Mesothelial cell of epicardium (in vitro differentiated cells): ENCODE data around the gene CADPS. TPM values are rescaled to one million over a fixed set of nuclear protein-coding genes. Genes with fewer than 3 reads are reported as not detected.

Experiments
- DNase-seq, 2 experiments: peaks; one replicate each; pipeline ENCODE4 v3.0.0; 2021; ENCODE audit warnings: low spot score in 2 of 2; ENCODE audit not compliant: unreplicated experiment in 2 of 2
- H3K27ac Mint-ChIP-seq: 2 replicates; pipeline ENCODE4 v1.8.0; 2021; ENCODE audit warnings: mixed read lengths
- H3K27me3 Mint-ChIP-seq: 2 replicates; pipeline ENCODE4 v1.8.0; 2021; ENCODE audit warnings: low read depth, mixed read lengths
- H3K36me3 Mint-ChIP-seq: 2 replicates; pipeline ENCODE4 v1.8.0; 2021; ENCODE audit warnings: mixed read lengths
- H3K4me1 Mint-ChIP-seq: 2 replicates; pipeline ENCODE4 v1.8.0; 2021; ENCODE audit warnings: mixed read lengths
- H3K4me3 Mint-ChIP-seq: 2 replicates; pipeline ENCODE4 v1.8.0; 2021; ENCODE audit warnings: mild to moderate bottlenecking, moderate library complexity, mixed read lengths
- H3K9me3 Mint-ChIP-seq: 2 replicates; pipeline ENCODE4 v1.8.0; 2021; ENCODE audit warnings: mixed read lengths
- total RNA-seq: library from RNA; stranded (reverse); gene quantifications from 3 replicates; pipeline ENCODE4 v1.2.1, GENCODE V29; 2021
- TF ChIP-seq, protein P1 (sequence below): fragments of 200-600 bp; sonication (generic); IDR thresholded peaks from one replicate; pipeline ENCODE4 v1.5.0; 2021; ENCODE audit warnings: antibody characterized with exemption; ENCODE audit not compliant: unreplicated experiment

Gene CADPS
- total RNA-seq, 1 donor from 2014 or later: 4.2 TPM

DNA sequence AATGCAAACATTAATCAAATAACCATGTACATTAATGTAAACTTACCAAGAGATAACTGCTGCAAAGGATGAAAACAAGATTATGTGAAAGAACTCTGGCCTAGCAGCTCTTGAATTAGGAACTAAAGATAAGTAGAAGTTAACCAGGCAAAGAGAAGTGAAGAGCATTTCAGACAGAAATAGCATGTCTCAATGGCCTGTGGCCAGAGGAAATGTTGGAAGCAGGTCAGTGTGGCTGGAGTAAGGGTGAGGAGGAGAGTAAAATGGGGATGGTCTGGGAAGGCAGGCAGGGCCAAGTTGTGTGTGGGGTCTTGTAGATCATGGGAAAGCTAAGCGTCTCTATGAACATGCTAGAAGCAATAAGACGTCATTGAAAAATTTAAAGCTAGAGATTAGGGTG, 192.4 kb downstream of the CADPS start:
- peaks cover 50% of the 10 kb centered on the region for H3K27me3 Mint-ChIP-seq
- H3K9me3 Mint-ChIP-seq: no peaks in the 10 kb centered on the region
- no peaks in the 10 kb centered on the region for H3K36me3 Mint-ChIP-seq
- TF ChIP-seq, protein P1, sequence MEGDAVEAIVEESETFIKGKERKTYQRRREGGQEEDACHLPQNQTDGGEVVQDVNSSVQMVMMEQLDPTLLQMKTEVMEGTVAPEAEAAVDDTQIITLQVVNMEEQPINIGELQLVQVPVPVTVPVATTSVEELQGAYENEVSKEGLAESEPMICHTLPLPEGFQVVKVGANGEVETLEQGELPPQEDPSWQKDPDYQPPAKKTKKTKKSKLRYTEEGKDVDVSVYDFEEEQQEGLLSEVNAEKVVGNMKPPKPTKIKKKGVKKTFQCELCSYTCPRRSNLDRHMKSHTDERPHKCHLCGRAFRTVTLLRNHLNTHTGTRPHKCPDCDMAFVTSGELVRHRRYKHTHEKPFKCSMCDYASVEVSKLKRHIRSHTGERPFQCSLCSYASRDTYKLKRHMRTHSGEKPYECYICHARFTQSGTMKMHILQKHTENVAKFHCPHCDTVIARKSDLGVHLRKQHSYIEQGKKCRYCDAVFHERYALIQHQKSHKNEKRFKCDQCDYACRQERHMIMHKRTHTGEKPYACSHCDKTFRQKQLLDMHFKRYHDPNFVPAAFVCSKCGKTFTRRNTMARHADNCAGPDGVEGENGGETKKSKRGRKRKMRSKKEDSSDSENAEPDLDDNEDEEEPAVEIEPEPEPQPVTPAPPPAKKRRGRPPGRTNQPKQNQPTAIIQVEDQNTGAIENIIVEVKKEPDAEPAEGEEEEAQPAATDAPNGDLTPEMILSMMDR: no peak
- peaks cover 9% of the 10 kb centered on the region for H3K4me1 Mint-ChIP-seq
- no peak overlapping the region for H3K4me3 Mint-ChIP-seq
- no peak for DNase-seq
- no peak overlapping the region for H3K27ac Mint-ChIP-seq

DNA sequence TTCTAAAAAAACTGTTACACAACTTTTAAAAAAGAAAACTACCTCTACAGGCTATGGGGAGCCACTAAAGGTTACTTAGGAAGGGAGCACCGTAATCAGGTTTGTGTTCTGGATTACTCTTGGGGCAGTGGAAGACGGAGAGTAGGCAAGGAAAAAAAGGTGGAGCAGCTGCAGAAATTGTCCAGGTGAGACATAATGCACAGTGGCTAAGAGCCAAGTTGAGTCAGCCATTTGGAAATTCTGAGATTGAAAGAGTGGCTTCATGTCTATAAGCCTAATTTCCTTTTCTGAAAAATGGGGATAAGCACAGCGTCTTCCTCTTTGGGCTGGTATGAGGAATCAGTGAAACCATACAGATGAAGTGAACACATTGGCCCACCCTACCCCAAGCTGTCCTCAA, 195.2 kb downstream of the CADPS start:
- Mint-ChIP-seq H3K4me3 (no peak overlapping the region), H3K9me3 (no peaks in the 10 kb centered on the region), H3K4me1 (peaks cover 20% of the 10 kb centered on the region), H3K27me3 (peaks cover 41% of the 10 kb centered on the region), H3K27ac (no peak overlapping the region), H3K36me3 (no peaks in the 10 kb centered on the region)
- DNase-seq: no peak
- TF ChIP-seq, protein P1: no peak

DNA sequence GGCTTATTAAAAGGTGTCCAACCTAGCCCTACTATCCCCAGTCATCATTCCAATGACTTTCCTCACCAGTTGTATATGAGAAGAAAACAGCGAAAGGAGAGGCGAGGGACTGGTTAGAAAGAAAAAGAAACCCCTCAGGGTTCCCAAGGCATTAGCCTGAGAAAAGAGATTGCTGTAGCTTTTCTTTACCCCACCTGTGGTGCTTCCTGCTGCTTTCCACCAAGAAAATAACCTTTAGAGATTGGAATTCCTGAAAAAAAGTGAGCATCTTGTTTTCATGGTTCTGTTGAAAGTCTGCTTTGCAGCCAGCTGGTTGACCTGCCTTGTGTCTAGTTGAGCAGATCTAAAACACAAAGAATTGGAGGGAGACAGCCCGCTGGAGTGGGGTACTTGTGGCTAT, 196.4 kb downstream of the CADPS start:
- TF ChIP-seq, protein P1: no peak
- Mint-ChIP-seq H3K9me3 (no peaks in the 10 kb centered on the region), H3K27ac (no peak overlapping the region), H3K27me3 (peaks cover 32% of the 10 kb centered on the region), H3K36me3 (no peaks in the 10 kb centered on the region), H3K4me3 (no peak overlapping the region), H3K4me1 (peaks cover 20% of the 10 kb centered on the region)
- DNase-seq: no peak

DNA sequence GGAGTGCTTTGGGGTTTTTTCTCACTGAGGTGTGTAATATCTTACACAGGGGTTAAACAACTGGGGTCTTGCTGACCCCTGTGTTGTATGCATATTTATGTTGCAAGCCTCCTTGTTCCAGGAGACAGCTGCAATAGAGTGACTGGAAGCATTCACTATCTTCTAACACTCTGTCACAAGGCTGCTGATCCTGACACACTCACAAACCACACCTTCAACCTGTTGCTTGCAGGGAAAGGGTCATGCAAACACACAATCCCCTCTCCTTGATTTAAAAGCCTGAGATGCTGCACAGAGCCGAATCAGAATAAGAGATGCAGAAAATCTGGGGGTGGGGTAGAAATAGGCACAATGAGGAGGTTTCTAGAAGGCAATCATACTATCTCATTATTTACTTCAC, 197.3 kb downstream of the CADPS start:
- Mint-ChIP-seq H3K27ac (peak overlapping the region; percentile 19), H3K4me3 (no peak overlapping the region), H3K9me3 (no peaks in the 10 kb centered on the region), H3K27me3 (peaks cover 27% of the 10 kb centered on the region), H3K4me1 (peaks cover 20% of the 10 kb centered on the region), H3K36me3 (no peaks in the 10 kb centered on the region)
- TF ChIP-seq, protein P1: no peak
- DNase-seq: no peak

DNA sequence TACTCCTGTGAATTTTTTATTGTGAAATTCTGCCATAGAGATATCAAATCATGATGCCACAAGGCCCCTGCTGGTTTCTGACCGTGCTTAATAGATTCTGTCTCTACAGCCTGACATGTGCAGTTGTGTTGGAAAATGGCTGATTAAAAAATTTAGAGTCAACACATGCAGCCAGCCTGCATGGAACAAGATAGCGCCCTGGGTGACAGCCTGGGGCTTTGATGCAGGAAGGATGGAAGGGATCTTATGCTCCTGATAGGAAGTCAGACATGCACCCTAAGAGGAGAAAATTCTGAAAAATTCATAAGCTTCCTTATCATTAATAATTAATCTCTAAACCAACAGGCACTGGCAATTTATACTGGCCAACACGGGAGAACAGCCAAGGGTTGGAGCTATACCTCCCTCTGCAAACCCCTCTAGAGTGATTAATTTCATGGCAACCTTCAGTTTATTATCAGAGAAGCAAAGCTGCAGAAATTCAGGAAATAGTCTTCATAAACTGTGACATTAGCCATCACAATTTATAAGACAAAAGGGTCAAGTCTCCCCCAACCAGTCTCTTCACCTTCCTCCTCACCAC, 198.4 kb downstream of the CADPS start:
- Mint-ChIP-seq H3K36me3 (no peaks in the 10 kb centered on the region), H3K4me3 (no peak overlapping the region), H3K27ac (no peak overlapping the region), H3K4me1 (peaks cover 20% of the 10 kb centered on the region), H3K9me3 (no peaks in the 10 kb centered on the region), H3K27me3 (peaks cover 24% of the 10 kb centered on the region)
- TF ChIP-seq, protein P1: no peak
- DNase-seq: no peak

DNA sequence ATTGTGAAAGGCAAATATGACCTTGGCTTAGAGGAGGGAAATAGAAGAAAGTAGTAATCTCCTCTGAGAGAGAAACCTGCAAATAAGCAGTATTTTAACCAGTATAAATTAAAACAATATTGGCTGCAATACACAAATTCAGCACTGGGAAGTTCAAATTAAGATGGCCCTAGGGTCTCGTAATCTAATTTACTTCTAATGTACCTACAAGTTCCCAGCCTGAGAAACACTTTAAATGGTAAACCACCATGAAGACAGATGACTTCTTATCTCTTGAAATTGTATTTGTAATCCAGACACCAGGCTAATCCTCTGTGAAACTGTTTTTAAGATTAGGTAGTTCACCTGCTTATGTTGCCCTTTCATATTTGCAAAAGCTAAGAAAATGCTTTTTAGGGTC, 199.7 kb downstream of the CADPS start:
- no peaks in the 10 kb centered on the region for H3K36me3 Mint-ChIP-seq
- H3K4me3 Mint-ChIP-seq: no peak overlapping the region
- no peak for DNase-seq
- H3K4me1 Mint-ChIP-seq: peaks cover 20% of the 10 kb centered on the region
- H3K9me3 Mint-ChIP-seq: no peaks in the 10 kb centered on the region
- TF ChIP-seq, protein P1: no peak
- no peak overlapping the region for H3K27ac Mint-ChIP-seq
- peaks cover 19% of the 10 kb centered on the region for H3K27me3 Mint-ChIP-seq
